ENCODE data around the gene WDR35. TPM values are rescaled to one million over a fixed set of nuclear protein-coding genes. Genes with fewer than 3 reads are reported as not detected.
A peak's percentile ranks its signal among the peaks of the same experiment; 100 is the strongest.

WDR35 gene
- total RNA-seq, 1 experiment from 2014 or later, result 15.5 TPM

- peak; percentile 38 for ATAC-seq
- DNase-seq (ENCODE audit: low spot score), result no peak
- Mint-ChIP-seq H3K4me3 (peak overlapping the region; percentile 79), H3K27me3 (ENCODE audit: low read depth) (peaks cover 42% of the 10 kb centered on the region), H3K9me3 (peaks cover 7% of the 10 kb centered on the region), H3K36me3 (peaks cover 3% of the 10 kb centered on the region; the same call in 1 of the 2 replicates), H3K4me1 (peaks cover 15% of the 10 kb centered on the region), H3K27ac (no peak overlapping the region)
- CTCF ChIA-PET, result interaction anchor here (0.7 to 2.8 kb wide), 7 partner anchors 13 to 221 kb away, joined by 3 to 11 read pairs (median 9); partner anchors contain the start of genes LAPTM4A and SDC1
- TF ChIP-seq, protein P1, sequence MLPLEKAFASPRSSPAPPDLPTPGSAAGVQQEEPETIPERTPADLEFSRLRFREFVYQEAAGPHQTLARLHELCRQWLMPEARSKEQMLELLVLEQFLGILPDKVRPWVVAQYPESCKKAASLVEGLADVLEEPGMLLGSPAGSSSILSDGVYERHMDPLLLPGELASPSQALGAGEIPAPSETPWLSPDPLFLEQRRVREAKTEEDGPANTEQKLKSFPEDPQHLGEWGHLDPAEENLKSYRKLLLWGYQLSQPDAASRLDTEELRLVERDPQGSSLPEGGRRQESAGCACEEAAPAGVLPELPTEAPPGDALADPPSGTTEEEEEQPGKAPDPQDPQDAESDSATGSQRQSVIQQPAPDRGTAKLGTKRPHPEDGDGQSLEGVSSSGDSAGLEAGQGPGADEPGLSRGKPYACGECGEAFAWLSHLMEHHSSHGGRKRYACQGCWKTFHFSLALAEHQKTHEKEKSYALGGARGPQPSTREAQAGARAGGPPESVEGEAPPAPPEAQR (CRISPR knock-in tag; IDR thresholded peaks at IDR 0.05), result no peak
- TF ChIP-seq ZNF317 (CRISPR knock-in tag; IDR thresholded peaks at IDR 0.05; ENCODE audit: borderline replicate concordance, low read depth), result no peak
- POLR2A ChIA-PET, result interaction anchor here (0.6 to 2.3 kb wide), 5 partner anchors 23 to 324 kb away, joined by 3 to 9 read pairs (median 3); partner anchors contain the start of genes LAPTM4A and WDR35
Measured at GRCh38 chr2:20013126-20013849, 23.4 kb upstream of the WDR35 start.

- DNase-seq (ENCODE audit: low spot score) (peak; percentile 77), ATAC-seq (peak; percentile 75)
- Mint-ChIP-seq H3K4me1 (peaks cover 15% of the 10 kb centered on the region), H3K27me3 (ENCODE audit: low read depth) (peaks cover 42% of the 10 kb centered on the region), H3K4me3 (peak within 1 kb of the TSS; percentile 79), H3K9me3 (peaks cover 7% of the 10 kb centered on the region), H3K36me3 (peaks cover 3% of the 10 kb centered on the region; the same call in 1 of the 2 replicates), H3K27ac (no peak within 1 kb of the TSS)
- CTCF ChIA-PET, result interaction anchor here (0.6 to 2.8 kb wide), 9 partner anchors 13 to 221 kb away, joined by 3 to 11 read pairs (median 4); partner anchors contain the start of genes LAPTM4A, SDC1 and WDR35
- POLR2A ChIA-PET, result interaction anchor here (0.6 to 2.3 kb wide), 4 partner anchors 23 to 325 kb away, joined by 3 to 9 read pairs (median 4); partner anchors contain the start of genes LAPTM4A and WDR35
- TF ChIP-seq, protein P2, sequence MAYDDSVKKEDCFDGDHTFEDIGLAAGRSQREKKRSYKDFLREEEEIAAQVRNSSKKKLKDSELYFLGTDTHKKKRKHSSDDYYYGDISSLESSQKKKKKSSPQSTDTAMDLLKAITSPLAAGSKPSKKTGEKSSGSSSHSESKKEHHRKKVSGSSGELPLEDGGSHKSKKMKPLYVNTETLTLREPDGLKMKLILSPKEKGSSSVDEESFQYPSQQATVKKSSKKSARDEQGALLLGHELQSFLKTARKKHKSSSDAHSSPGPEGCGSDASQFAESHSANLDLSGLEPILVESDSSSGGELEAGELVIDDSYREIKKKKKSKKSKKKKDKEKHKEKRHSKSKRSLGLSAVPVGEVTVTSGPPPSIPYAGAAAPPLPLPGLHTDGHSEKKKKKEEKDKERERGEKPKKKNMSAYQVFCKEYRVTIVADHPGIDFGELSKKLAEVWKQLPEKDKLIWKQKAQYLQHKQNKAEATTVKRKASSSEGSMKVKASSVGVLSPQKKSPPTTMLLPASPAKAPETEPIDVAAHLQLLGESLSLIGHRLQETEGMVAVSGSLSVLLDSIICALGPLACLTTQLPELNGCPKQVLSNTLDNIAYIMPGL (CRISPR knock-in tag; IDR thresholded peaks at IDR 0.05), result peak; percentile 30; the same call in 1 of the 2 replicates
- TF ChIP-seq NFATC4 (CRISPR knock-in tag; IDR thresholded peaks at IDR 0.05), result no peak
- peak; percentile 75; the same call in 1 of the 2 replicates for TF ChIP-seq TEAD1 (CRISPR knock-in tag; IDR thresholded peaks at IDR 0.05)
- no peak for TF ChIP-seq CTCF (IDR thresholded peaks at IDR 0.05)
- TF ChIP-seq FOXK1 (CRISPR knock-in tag; IDR thresholded peaks at IDR 0.05), result peak; percentile 17; the same call in 1 of the 2 replicates
- TF ChIP-seq SMAD3 (CRISPR knock-in tag; IDR thresholded peaks at IDR 0.05; ENCODE audit: borderline replicate concordance), result no peak
- no peak for TF ChIP-seq E2F1 (CRISPR knock-in tag; IDR thresholded peaks at IDR 0.05)
- TF ChIP-seq, protein P3, sequence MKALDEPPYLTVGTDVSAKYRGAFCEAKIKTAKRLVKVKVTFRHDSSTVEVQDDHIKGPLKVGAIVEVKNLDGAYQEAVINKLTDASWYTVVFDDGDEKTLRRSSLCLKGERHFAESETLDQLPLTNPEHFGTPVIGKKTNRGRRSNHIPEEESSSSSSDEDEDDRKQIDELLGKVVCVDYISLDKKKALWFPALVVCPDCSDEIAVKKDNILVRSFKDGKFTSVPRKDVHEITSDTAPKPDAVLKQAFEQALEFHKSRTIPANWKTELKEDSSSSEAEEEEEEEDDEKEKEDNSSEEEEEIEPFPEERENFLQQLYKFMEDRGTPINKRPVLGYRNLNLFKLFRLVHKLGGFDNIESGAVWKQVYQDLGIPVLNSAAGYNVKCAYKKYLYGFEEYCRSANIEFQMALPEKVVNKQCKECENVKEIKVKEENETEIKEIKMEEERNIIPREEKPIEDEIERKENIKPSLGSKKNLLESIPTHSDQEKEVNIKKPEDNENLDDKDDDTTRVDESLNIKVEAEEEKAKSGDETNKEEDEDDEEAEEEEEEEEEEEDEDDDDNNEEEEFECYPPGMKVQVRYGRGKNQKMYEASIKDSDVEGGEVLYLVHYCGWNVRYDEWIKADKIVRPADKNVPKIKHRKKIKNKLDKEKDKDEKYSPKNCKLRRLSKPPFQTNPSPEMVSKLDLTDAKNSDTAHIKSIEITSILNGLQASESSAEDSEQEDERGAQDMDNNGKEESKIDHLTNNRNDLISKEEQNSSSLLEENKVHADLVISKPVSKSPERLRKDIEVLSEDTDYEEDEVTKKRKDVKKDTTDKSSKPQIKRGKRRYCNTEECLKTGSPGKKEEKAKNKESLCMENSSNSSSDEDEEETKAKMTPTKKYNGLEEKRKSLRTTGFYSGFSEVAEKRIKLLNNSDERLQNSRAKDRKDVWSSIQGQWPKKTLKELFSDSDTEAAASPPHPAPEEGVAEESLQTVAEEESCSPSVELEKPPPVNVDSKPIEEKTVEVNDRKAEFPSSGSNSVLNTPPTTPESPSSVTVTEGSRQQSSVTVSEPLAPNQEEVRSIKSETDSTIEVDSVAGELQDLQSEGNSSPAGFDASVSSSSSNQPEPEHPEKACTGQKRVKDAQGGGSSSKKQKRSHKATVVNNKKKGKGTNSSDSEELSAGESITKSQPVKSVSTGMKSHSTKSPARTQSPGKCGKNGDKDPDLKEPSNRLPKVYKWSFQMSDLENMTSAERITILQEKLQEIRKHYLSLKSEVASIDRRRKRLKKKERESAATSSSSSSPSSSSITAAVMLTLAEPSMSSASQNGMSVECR (CRISPR knock-in tag; IDR thresholded peaks at IDR 0.05; ENCODE audit: borderline replicate concordance), result 0 out of 2 replicates have a peak, but pooled peaks have one; percentile 31
- TF ChIP-seq GTF2I (CRISPR knock-in tag; conservative IDR thresholded peaks at IDR 0.05), result no peak
- TF ChIP-seq TEAD4 (CRISPR knock-in tag; IDR thresholded peaks at IDR 0.05), result 0 out of 2 replicates have a peak, but pooled peaks have one; percentile 49
- no peak for TF ChIP-seq ZNF512 (CRISPR knock-in tag; IDR thresholded peaks at IDR 0.05; ENCODE audit: borderline replicate concordance)
- no peak for TF ChIP-seq ZNF232 (CRISPR knock-in tag; IDR thresholded peaks at IDR 0.05)
- no peak for TF ChIP-seq FOXP1 (CRISPR knock-in tag; IDR thresholded peaks at IDR 0.05; ENCODE audit: borderline replicate concordance)
- peak; percentile 36; the same call in 1 of the 2 replicates for TF ChIP-seq GABPB1 (CRISPR knock-in tag; IDR thresholded peaks at IDR 0.05)
- no peak for TF ChIP-seq ZNF121 (CRISPR knock-in tag; IDR thresholded peaks at IDR 0.05)
- TF ChIP-seq HMGA2 (CRISPR knock-in tag; IDR thresholded peaks at IDR 0.05), result no peak
- TF ChIP-seq ATF1 (CRISPR knock-in tag; IDR thresholded peaks at IDR 0.05), result no peak
Measured at GRCh38 chr2:20012282-20013125, 22.6 kb upstream of the WDR35 start, which contains the start of gene MATN3. Gene MATN3 (minus strand): TSS chr2:20012668. CDS start chr2:20012631, 37 bp downstream.
